Endodermal cell (in vitro differentiated cells): ENCODE results near the gene DNAJA3. TPM values are rescaled to one million over a fixed set of nuclear protein-coding genes. Genes with fewer than 3 reads are reported as not detected.

Source experiments
- DNase-seq: peaks from one replicate; pipeline ENCODE4 v3.0.0-alpha.2; 2017
- H3K27ac ChIP-seq: 2 replicates; pipeline ENCODE4 v1.5.1; 2013; ENCODE audit warnings: mild to moderate bottlenecking, low read depth, low read length, moderate library complexity
- H3K27me3 ChIP-seq: 2 replicates; pipeline ENCODE4 v1.6.1; 2013; ENCODE audit warnings: mild to moderate bottlenecking, low read length, moderate library complexity; ENCODE audit not compliant: insufficient read depth, control insufficient read depth, poor library complexity, severe bottlenecking
- H3K36me3 ChIP-seq: 2 replicates; pipeline ENCODE4 v1.7.0; 2013; ENCODE audit warnings: mild to moderate bottlenecking, low read length, moderate library complexity; ENCODE audit not compliant: control insufficient read depth, insufficient read depth
- H3K4me1 ChIP-seq: one replicate; pipeline ENCODE4 v1.7.0; 2013; ENCODE audit warnings: low read length; ENCODE audit not compliant: control insufficient read depth, insufficient read depth
- H3K4me3 ChIP-seq: 2 replicates; pipeline ENCODE4 v1.5.1; 2013; ENCODE audit warnings: mild to moderate bottlenecking, low read length, moderate library complexity
- H3K9ac ChIP-seq: 2 replicates; pipeline ENCODE4 v1.6.1; 2013; ENCODE audit warnings: mild to moderate bottlenecking, low read length, moderate library complexity; ENCODE audit not compliant: poor library complexity, severe bottlenecking; ENCODE audit errors: extremely low read depth
- H3K9me3 ChIP-seq: 2 replicates; pipeline ENCODE4 v1.6.1; 2013; ENCODE audit warnings: mild to moderate bottlenecking, low read length, moderate library complexity; ENCODE audit not compliant: control insufficient read depth
- H3K27ac Mint-ChIP-seq: 2 replicates; pipeline ENCODE4 v1.8.0; 2020; ENCODE audit warnings: mixed read lengths
- H3K27me3 Mint-ChIP-seq: 2 replicates; pipeline ENCODE4 v1.8.0; 2021; ENCODE audit warnings: mild to moderate bottlenecking, mixed read lengths; ENCODE audit not compliant: insufficient read depth
- H3K36me3 Mint-ChIP-seq: 2 replicates; pipeline ENCODE4 v1.8.0; 2020; ENCODE audit warnings: low read depth, mixed read lengths
- H3K4me1 Mint-ChIP-seq: 2 replicates; pipeline ENCODE4 v1.8.0; 2020; ENCODE audit warnings: mixed read lengths
- H3K4me3 Mint-ChIP-seq: 2 replicates; pipeline ENCODE4 v1.8.0; 2020; ENCODE audit warnings: mild to moderate bottlenecking, moderate library complexity, mixed read lengths
- H3K9me3 Mint-ChIP-seq: 2 replicates; pipeline ENCODE4 v1.8.0; 2020; ENCODE audit warnings: mild to moderate bottlenecking, mixed read lengths
- WGBS, 2 experiments: methylation state at CpG; one replicate each; pipeline versions ENCODE4 v1.1.5 to v1.1.7; 2013; ENCODE audit warnings: missing lambda C conversion rate in 2 of 2, mixed read lengths in 1 of 2; ENCODE audit not compliant: insufficient coverage in 1 of 2, insufficient read length in 1 of 2; 5-methylcytosine and 5-hydroxymethylcytosine counted together
- total RNA-seq, 2 donors: library from RNA; stranded (reverse); fragmentation: NEBNext Ultra II Directional in 1 of 2; extraction: Animal tissue kit (Norgen Biotek cat#: 25700) in 1 of 2; gene quantifications; 2 replicates in 1 of 2; 3 replicates in 1 of 2; pipeline ENCODE4 v1.2.1, GENCODE V29; 2021
- TF ChIP-seq, protein P1 (sequence below): fragments of 200-600 bp; sonication (generic); conservative IDR thresholded peaks from 2 replicates; pipeline ENCODE4 v1.5.0; 2021; ENCODE audit warnings: antibody characterized with exemption, mild to moderate bottlenecking

The DNAJA3 gene
- total RNA-seq, 2 donors from 2014 or later = 37.4 to 38.5 TPM

DNA sequence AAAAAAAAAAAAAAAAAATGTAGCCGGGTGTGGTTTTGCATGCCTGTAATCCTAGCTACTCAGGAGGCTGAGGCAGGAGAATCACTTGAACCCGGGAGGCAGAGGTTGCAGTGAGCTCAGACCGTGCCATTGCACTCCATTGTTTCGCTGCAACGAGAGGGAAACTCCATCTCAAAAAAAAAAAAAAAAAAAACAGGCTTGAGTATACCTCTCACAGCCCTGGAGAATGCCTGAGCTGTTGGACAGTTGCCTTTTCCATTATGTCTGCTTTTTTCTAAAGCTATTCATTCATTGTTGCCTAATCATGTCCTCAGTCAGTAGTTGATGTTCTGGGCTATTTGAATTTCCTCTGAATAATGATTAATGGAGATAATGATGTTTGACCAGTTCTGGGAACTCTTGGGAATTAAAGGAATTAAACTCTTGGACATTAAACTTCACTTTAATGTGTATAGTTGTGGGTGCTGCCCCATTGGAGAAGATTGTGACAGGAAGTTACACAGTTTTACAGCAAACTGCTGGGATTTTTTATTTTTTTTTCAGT is 62.4 kb downstream of the DNAJA3 start:
- H3K36me3 Mint-ChIP-seq = peaks cover 10% of the 10 kb centered on the region
- peaks cover 8% of the 10 kb centered on the region for H3K4me1 Mint-ChIP-seq
- no peak for DNase-seq
- 95 to 100% methylated on average over 1 to 5 of the region's 5 CpGs for WGBS, 2 experiments
- TF ChIP-seq, protein P1, sequence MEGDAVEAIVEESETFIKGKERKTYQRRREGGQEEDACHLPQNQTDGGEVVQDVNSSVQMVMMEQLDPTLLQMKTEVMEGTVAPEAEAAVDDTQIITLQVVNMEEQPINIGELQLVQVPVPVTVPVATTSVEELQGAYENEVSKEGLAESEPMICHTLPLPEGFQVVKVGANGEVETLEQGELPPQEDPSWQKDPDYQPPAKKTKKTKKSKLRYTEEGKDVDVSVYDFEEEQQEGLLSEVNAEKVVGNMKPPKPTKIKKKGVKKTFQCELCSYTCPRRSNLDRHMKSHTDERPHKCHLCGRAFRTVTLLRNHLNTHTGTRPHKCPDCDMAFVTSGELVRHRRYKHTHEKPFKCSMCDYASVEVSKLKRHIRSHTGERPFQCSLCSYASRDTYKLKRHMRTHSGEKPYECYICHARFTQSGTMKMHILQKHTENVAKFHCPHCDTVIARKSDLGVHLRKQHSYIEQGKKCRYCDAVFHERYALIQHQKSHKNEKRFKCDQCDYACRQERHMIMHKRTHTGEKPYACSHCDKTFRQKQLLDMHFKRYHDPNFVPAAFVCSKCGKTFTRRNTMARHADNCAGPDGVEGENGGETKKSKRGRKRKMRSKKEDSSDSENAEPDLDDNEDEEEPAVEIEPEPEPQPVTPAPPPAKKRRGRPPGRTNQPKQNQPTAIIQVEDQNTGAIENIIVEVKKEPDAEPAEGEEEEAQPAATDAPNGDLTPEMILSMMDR = no peak
- no peaks in the 10 kb centered on the region for H3K27me3 Mint-ChIP-seq
- no peak overlapping the region for H3K4me3 ChIP-seq
- H3K4me1 ChIP-seq = no peaks in the 10 kb centered on the region
- H3K4me3 Mint-ChIP-seq = no peak overlapping the region
- no peak overlapping the region for H3K27ac ChIP-seq
- peaks cover 14% of the 10 kb centered on the region for H3K36me3 ChIP-seq
- no peak overlapping the region for H3K9ac ChIP-seq
- H3K9me3 Mint-ChIP-seq = no peaks in the 10 kb centered on the region
- H3K9me3 ChIP-seq = no peaks in the 10 kb centered on the region
- H3K27me3 ChIP-seq = no peaks in the 10 kb centered on the region
- no peak overlapping the region for H3K27ac Mint-ChIP-seq

DNA sequence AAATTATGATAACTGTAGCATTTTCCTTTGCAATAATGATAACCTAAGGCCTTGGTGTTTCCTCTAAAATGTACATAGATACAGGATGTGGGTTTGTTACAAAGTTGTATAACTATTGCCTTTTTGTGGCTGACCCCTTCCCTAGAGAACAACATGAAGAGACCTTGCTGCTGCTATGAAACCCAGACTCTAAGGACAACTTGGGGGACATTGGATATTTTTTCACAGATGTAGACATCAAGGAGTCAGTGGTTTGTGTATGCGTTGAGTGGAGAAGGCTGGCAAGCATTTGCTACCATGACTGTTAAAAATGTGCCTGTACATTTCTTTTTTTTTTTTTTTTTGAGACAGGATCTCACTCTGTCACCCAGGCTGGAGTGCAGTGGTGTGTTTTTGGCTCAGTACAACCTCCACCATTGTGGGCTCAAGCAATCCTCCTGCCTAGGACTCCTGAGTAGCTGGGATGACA is 62.9 kb downstream of the DNAJA3 start:
- H3K9ac ChIP-seq = no peak overlapping the region
- no peaks in the 10 kb centered on the region for H3K4me1 ChIP-seq
- DNase-seq = no peak
- H3K9me3 Mint-ChIP-seq = no peaks in the 10 kb centered on the region
- H3K27ac ChIP-seq = no peak overlapping the region
- no peak overlapping the region for H3K4me3 Mint-ChIP-seq
- H3K27me3 ChIP-seq = no peaks in the 10 kb centered on the region
- H3K36me3 ChIP-seq = peaks cover 14% of the 10 kb centered on the region
- peaks cover 8% of the 10 kb centered on the region for H3K4me1 Mint-ChIP-seq
- H3K4me3 ChIP-seq = no peak overlapping the region
- H3K27ac Mint-ChIP-seq = no peak overlapping the region
- H3K27me3 Mint-ChIP-seq = no peaks in the 10 kb centered on the region
- peaks cover 10% of the 10 kb centered on the region for H3K36me3 Mint-ChIP-seq
- H3K9me3 ChIP-seq = no peaks in the 10 kb centered on the region
- WGBS, 2 experiments = 93% methylated on average over 1 of the region's 1 CpG; no CpG with 5 or more reads in 1 of the 2 experiments
- TF ChIP-seq, protein P1 = no peak

DNA sequence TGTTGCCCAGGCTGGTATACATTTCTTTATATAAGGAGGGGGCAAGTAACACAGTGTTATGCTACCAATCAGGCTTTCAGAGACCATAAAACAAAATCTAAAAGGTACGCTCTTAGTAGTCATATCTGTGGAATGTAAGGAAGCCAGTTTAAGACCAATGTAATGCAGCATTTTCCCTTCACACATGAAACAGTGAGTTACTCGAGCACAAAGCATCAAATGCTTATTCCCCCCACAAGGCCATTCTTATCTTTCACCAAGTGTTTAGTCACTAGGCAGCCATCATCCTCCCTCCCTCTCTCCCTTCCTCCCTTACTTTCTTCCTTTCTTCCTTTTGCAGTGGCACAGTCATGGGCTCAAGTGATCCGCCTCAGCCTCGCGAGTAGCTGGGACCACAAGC is 63.4 kb downstream of the DNAJA3 start:
- 97% methylated on average over 2 to 4 of the region's 5 CpGs for WGBS, 2 experiments
- H3K9me3 ChIP-seq = no peaks in the 10 kb centered on the region
- no peaks in the 10 kb centered on the region for H3K27me3 Mint-ChIP-seq
- H3K36me3 Mint-ChIP-seq = peaks cover 7% of the 10 kb centered on the region
- H3K9me3 Mint-ChIP-seq = no peaks in the 10 kb centered on the region
- no peak for DNase-seq
- H3K27me3 ChIP-seq = no peaks in the 10 kb centered on the region
- no peak overlapping the region for H3K4me3 ChIP-seq
- H3K4me1 ChIP-seq = no peaks in the 10 kb centered on the region
- no peak overlapping the region for H3K27ac ChIP-seq
- H3K4me1 Mint-ChIP-seq = peaks cover 8% of the 10 kb centered on the region
- H3K9ac ChIP-seq = no peak overlapping the region
- H3K4me3 Mint-ChIP-seq = no peak overlapping the region
- H3K36me3 ChIP-seq = peaks cover 14% of the 10 kb centered on the region
- no peak overlapping the region for H3K27ac Mint-ChIP-seq
- TF ChIP-seq, protein P1 = no peak
